Activated CD4-positive, alpha-beta T cell treated with anti-CD3 and anti-CD28 coated beads for 48 hours (primary cell): ENCODE measurements around the gene GAN.
"Not testable (repeated sequence)": the region's sequence is repeated elsewhere in the genome, so short reads cannot be mapped to it uniquely, and the experiment has no call there.

Experiments
- DNase-seq: peaks from one replicate; pipeline ENCODE4 v3.0.0-alpha.2; 2020

GAN gene

DNA sequence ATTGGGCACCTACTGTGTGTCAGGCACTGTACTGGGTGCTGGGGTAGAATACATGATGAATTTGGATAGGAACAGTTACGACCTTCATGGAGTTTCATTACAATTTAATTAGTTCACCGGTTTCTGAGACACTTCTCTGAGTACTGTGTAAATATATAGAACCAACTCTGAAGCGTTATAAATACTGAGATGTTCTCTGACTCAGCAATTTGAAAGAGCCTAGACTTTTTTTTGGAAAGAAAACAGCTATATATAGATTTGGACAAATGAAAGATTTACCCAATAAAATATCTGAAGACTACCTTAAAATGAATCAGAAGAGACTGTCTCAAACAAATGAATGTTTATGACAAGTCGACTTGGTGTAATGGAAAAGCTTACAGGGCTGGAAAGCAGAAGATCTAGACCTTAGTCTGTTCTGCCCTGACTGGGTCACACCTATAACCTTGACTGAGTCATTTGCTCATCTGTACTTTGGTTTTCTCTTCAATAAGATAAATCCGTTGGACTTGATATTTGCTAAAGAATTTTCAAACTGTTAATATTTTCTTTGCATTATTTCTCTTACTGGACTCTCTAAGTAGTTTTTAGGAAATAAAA, 4.6 kb upstream of the GAN start:
- DNase-seq, result peak; percentile 12

DNA sequence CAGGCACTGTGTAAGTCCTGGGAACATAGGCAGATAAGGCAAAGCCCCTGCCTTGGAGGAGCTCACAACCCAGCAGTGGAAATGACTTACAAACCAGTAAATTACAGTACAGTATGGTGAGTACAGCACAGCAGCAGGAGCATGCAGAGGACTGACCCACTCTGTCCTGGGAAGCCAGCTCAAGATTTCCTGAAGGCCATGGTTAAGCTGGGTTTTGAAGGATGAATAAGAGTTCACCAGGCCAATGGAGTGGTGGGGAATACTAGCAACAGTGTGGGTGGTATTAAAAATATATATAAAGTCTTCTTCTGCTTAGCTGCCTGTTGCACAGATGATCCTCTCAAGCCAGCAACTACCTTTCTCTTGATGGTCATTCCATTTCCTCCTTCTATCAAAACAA, 3.0 kb upstream of the GAN start:
- DNase-seq, result no peak

- DNase-seq, result no peak
Measured at GRCh38 chr16:81313701-81314602, 810 bp upstream of the GAN start.

- DNase-seq, result peak; percentile 60
Measured at GRCh38 chr16:81315271-81316175, 761 bp downstream of the GAN start.

DNA sequence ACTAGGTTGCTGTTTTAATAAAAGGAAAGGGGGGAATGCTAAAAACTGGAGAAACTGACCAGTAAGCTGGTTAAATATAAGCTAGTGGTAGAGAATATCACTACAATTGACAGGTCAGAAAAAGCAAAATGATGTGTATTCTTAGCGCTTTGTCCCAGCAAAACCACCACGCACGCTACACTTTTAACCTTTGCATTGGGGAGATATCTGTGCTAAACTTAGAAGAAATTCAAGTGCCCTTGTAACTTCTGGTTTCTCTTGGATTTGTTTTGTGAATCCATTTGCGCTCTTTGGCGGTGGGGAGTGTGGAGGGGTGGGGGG, 1.4 kb downstream of the GAN start:
- no peak for DNase-seq

GRCh38 chr16:81318711-81319110, 3.9 kb downstream of the GAN start:
- DNase-seq, result no peak

DNA sequence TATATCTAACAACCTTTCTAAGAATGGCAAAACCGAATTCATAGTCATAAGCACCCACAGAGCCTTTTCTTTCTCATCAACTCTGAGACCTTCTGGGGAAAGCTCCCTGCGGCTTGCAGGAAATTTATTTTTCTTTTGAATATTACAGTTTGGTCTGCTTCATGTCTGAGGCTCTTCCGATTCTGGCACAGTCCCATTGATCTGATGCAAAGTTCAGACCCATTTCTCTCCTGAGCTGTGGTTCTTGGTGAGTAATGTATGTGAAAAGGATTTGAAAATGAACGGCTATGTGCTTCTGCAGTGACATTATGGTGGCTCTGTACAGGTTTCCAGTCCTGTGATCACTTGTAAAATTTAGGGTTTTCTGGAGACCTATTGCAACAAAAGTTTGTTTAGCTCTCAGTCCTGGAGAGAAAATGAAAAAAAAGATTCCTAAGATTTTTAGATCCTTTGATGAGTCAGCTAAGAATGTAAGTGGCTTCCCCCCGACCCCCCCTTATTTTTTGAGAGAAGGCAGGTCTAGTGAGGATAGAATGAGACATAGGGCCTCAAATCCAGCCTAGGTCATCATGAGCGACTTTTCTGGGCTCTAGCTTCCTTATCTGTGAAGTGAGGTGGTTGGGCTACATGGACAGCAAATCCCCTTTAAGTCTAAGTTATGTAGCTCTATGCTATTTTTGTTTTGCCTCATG, 4.6 kb downstream of the GAN start:
- no peak for DNase-seq

- DNase-seq, result no peak
Measured at GRCh38 chr16:81321039-81321438, 6.3 kb downstream of the GAN start.

DNA sequence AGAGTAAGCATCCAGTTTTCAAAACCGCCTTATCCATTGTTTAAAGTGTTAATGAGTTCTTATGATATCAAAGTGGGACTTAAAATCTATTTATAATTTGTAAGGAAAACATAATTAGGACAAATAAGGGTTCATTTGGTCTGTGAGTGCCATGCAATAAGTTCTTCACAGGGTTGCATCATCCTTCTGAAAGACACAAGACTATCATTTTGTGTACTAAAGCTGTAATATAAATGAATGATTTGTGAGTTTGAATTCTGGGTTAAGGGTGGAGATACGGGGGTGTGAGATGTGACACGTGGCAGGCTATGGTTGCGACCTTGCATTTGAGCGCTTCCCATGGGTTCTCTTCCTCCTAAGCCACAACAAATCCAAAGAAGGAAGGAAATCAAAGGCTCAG, 6.8 kb downstream of the GAN start:
- no peak for DNase-seq

DNA sequence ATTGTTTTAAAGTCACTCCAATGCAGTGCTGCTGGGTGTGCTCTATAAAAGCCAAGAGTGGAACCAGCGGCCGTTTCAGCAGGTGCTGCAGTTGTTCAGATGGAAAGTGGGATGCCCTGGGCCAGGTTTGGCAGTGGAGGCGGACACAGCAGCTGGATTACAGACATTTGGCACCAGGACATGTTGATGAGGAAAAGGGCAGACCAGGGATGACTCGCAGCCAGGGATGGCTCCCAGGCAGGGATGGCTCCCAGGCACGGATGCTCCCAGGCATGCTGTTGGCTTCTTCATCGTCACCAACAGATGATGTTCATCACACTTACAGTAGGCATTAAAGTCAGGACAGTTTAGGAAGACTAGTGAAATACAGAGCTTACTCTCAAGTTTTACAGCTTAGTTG, 10.0 kb downstream of the GAN start:
- DNase-seq, result no peak

DNA sequence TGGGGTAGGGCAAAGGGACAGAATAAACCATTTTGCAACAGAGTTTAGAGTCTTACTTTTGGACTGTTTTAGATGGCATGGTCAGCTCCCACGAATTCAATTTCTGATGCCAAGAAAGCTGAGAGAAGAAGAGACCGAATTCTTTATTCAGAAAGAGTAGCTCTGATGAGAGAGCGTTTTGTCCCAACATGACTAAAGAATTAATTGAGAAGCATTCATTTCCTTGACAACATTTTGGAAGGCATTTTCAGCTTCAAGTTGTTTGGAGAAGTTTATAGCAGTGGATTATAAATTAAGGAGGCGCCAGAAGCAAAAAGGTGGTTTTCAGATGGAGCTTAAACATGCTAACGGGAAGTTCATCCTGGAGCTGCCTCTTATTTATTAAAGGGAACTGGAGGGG, 12.2 kb downstream of the GAN start:
- no peak for DNase-seq

- no peak for DNase-seq
Measured at GRCh38 chr16:81327447-81328196, 12.9 kb downstream of the GAN start.

DNA sequence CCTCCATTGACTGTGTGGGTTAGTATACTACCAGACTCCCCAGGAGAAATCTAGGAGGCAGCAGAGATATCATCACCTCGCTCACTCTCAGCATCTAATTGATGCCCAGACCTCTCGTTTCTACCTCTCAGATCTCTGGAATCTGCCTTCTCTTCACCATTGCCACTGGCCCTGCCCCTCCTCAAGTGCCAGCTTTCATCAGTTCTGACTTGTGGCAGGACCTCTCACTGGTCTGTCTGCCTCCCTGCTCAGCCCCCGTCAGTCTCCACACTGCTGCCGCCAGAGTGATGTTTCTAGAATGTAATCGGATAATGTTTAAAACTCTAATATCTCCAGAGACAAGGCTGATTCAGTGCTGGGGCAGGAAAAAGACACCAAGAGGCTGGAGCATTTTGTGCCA, 15.2 kb downstream of the GAN start:
- DNase-seq, result no peak

GRCh38 chr16:81333356-81333755, 18.6 kb downstream of the GAN start:
- no peak for DNase-seq

DNA sequence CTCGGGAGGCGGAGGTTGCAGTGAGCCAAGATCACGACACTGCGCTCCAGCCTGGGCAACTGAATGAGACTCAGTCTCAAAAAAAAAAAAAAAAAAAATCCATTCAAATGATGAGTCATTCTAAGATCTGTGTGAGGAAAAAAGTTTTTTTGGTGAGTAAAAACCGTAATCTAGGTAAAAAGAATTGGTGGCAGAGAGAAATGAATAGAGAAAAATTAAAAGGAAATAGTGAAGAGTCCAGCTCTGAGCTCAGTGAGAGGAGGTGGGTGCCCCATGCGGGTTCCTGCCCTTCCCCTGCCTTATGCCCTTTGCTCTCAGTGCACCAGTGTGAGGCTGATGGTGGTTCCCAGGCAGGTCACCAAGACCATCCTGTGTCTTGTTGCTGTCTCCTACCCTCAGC, 20.9 kb downstream of the GAN start:
- peak; percentile 63 for DNase-seq

DNA sequence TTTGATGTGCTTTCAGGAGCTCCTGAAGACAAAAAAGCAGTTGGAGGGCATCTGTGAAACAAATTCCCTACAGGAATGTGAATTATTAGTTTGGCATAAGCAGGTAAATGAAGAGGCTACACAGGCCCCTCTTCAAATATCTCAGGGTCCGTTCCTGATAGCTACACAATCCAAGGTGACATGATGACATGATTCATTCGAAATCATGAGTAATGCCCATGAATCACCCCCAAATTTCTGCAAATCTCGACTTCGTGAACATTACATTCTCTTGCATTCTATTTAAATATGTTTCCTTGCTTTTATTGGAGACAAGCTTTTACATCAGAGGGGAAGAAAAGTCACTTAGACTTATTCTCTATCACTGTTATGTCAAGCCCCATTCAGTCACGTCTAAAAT, 22.3 kb downstream of the GAN start:
- DNase-seq, result no peak

DNA sequence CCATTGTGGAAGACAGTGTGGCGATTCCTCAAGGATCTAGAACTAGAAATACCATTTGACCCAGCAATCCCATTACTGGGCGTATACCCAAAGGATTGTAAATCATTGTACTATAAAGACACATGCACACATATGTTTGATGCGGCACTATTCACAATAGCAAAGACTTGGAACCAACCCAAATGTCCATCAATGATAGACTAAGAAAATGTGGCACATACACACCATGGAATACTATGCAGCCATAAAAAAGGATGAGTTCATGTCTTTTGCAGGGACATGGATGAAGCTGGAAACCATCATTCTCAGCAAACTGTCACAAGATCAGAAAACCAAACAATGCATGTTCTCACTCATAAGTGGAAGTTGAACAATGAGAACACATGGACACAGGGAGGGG, 30.4 kb downstream of the GAN start:
- not testable (repeated sequence) for DNase-seq

DNA sequence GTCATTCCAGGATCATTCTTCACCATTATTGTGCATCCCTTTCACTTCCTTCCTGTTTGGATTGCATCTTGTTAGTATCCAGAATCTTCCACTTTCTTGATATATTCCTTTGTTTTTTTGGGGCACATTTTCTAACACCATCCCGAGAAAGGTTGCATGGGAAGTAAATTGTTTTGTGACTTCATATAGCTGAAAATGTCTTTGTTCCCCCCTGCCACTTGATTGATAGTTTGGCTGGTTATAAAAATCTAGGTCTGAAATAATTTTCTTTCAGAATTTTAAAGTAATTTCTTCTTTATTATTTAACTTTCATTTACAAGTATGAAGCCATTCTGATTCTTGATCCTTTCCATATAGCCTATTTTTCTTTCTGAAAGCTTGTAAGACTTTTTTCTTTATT, 32.7 kb downstream of the GAN start:
- DNase-seq, result no peak

DNA sequence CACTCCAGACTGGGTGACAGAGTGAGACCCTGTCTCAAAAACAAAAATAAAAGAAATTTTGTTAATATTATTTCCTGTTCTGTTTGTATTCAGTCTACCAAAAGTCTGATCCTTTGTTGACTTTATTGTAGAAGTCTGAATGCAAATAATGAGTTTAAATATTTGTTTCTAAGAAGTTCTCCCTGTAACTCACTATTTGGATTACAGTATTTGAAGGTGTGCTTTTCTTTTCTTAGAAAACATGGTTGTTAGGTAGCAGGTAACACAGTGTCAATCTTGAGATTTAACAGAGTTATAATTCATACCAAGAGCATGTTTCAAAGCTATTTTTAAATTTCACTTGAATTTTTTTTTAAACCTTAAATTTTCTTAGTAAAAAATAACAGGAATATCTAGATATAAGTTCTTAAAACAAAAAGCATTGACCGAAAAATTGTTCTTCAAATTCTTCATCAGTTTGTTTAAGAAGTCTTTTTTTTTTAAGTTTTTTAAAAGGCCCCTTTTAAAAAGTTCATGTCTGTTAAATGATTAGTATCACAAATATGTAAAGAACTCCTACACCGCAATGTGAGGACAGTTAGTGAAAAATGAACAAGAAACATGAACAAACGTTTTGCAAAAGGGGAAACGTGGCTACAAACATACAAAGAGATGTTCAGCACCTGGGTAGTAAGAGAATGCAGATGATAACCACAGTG, 35.0 kb downstream of the GAN start:
- DNase-seq, result no peak

DNA sequence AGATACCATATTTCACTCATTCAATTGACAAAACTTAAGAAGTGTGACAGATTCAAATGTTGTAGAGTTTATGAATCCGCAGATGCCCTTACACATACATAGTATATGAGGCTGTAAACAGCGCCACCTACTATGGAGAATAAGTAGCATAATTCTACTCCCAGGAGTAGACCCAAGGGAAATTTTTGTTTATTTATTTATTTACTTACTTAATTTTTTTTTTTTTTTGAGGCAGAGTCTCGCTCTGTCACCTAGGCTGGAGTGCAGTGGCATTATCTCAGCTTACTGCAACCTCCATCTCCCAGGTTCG, 35.5 kb downstream of the GAN start:
- no peak for DNase-seq

GRCh38 chr16:81353895-81354294, 39.1 kb downstream of the GAN start:
- DNase-seq, result no peak

- DNase-seq, result no peak
Measured at GRCh38 chr16:81357711-81358260, 43.0 kb downstream of the GAN start.
